Measurements from ENCODE around the gene CHCHD6. TPM values are rescaled to one million over a fixed set of nuclear protein-coding genes. Genes with fewer than 3 reads are reported as not detected.

The CHCHD6 gene
- total RNA-seq, 2 experiments from 2014 or later, result 8.7 to 9.3 TPM

DNA sequence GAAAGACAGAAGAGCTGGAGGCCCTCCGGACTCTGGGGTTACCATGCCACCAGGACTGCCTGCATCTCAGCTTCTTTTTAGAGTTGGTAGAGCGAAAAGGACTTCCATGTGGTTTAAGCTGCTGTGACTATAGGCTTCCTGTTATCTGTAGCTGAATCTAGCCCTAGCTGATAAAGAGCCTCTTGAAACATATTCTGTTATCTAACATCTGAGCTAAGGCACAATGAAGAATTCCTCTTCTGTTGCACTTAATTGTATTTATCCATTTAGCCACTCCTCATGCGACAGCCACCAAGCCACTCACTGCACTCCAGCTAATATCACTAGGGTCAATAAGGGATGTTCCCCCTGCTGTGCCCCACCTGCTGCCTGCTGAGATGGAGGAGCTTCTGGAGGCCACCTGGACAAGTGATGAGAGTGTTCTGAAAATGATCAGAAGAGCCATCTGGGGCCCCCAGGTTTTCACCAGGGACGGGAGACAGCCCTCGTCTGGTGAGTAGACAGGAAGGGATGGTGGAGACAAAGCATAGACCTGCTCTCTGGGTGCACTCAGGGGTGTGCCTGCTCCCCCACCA lies 184.2 kb downstream of the CHCHD6 start:
- ATAC-seq (ENCODE audit: poor library complexity) (no peak), DNase-seq (no peak)
- ChIA-PET POLR2A (no interaction called here), CTCF (interaction anchor here (0.9 kb wide), 1 partner anchor 94 kb away, joined by 3 read pairs; no protein-coding TSS in a partner anchor)
- intact Hi-C loops (cut with DNase I, micrococcal nuclease), result no loop called here
- Mint-ChIP-seq H3K4me3 (no peak overlapping the region), H3K9me3 (no peaks in the 10 kb centered on the region), H3K4me1 (ENCODE audit: low read depth) (peaks cover 4% of the 10 kb centered on the region), H3K27ac (no peak overlapping the region), H3K36me3 (ENCODE audit: low read depth) (peaks cover 19% of the 10 kb centered on the region), H3K27me3 (no peaks in the 10 kb centered on the region)
- no peak overlapping the region for H3K27ac ChIP-seq (ENCODE audit: low read depth in 1 of 2, low read length in 2 of 2)
- no peaks in the 10 kb centered on the region for H3K4me1 ChIP-seq (ENCODE audit: insufficient read depth, low read length)
- H3K27me3 ChIP-seq (ENCODE audit: control insufficient read depth in 1 of 2, insufficient read depth in 2 of 2, low read length in 2 of 2), result no peaks in the 10 kb centered on the region
- H3K9me3 ChIP-seq (ENCODE audit: control insufficient read depth in 1 of 2, insufficient read depth in 1 of 2, low read length in 2 of 2), result no peaks in the 10 kb centered on the region
- H3K36me3 ChIP-seq (ENCODE audit: insufficient read depth, low read length), result no peaks in the 10 kb centered on the region
- no peak for TF ChIP-seq CTCF (IDR thresholded peaks at IDR 0.05)
- no peak overlapping the region for H3K4me3 ChIP-seq (ENCODE audit: low read length)

DNA sequence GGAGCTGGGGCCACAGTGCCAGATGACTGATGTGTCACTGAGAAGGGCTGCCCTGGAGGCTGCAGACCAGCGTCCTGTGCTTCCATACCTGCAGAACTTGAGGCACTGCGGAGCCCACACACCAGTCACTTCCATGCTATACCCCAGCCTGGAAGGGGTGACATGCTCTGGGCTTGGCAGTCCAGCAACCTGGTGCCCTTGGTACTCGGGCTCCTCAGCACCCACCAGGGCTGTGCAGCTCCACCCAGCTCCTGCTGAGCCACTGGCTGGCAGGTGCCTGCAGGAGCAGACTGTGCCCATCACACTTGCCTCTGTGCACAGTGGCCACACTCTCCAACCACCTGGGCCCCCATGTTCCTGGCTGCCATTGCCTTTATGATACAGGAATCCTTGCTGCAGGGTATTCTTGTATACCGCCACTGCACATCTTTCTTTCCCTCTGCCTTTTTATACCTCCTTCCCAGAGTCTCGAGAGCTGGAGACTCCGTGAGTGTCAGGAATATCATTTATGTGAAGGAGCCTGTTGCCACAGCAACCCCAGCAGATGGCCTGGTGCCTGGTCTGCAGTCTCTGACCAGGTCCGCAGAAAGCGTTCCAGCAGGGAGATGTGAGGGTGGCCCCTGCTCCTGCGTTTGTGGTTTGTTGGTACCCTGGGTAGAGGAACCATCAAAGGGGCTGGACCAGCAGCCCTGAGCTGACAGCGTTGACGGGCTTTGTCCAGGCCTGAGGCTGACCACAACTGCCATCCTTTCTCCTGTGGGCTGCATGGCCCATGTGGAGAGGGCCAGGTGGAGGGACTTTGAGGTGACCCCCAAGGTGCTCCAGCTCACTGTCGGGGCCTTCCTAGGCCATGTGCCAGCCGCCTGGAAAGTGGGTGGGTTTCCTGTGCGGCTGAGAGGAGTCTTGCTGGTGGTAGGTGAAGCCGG lies 185.5 kb downstream of the CHCHD6 start:
- Mint-ChIP-seq H3K27me3 (no peaks in the 10 kb centered on the region), H3K4me3 (no peak overlapping the region), H3K9me3 (no peaks in the 10 kb centered on the region), H3K36me3 (ENCODE audit: low read depth) (peaks cover 19% of the 10 kb centered on the region), H3K4me1 (ENCODE audit: low read depth) (peaks cover 4% of the 10 kb centered on the region), H3K27ac (no peak overlapping the region)
- Histone ChIP-seq H3K4me3 (ENCODE audit: low read length) (no peak overlapping the region), H3K36me3 (ENCODE audit: insufficient read depth, low read length) (no peaks in the 10 kb centered on the region), H3K9me3 (ENCODE audit: control insufficient read depth in 1 of 2, insufficient read depth in 1 of 2, low read length in 2 of 2) (no peaks in the 10 kb centered on the region), H3K4me1 (ENCODE audit: insufficient read depth, low read length) (no peaks in the 10 kb centered on the region), H3K27ac (ENCODE audit: low read depth in 1 of 2, low read length in 2 of 2) (no peak overlapping the region), H3K27me3 (ENCODE audit: control insufficient read depth in 1 of 2, insufficient read depth in 2 of 2, low read length in 2 of 2) (no peaks in the 10 kb centered on the region)
- intact Hi-C loops (cut with DNase I, micrococcal nuclease), result no loop called here
- no peak for TF ChIP-seq CTCF (IDR thresholded peaks at IDR 0.05)
- ATAC-seq (ENCODE audit: poor library complexity) (no peak), DNase-seq (no peak)
- ChIA-PET POLR2A (no interaction called here), CTCF (no interaction called here)

GRCh38 chr3:126891141-126891540 lies 187.1 kb downstream of the CHCHD6 start:
- Mint-ChIP-seq H3K27ac (no peak overlapping the region), H3K4me1 (ENCODE audit: low read depth) (peaks cover 4% of the 10 kb centered on the region), H3K9me3 (no peaks in the 10 kb centered on the region), H3K27me3 (no peaks in the 10 kb centered on the region), H3K4me3 (no peak overlapping the region), H3K36me3 (ENCODE audit: low read depth) (peaks cover 19% of the 10 kb centered on the region)
- Histone ChIP-seq H3K36me3 (ENCODE audit: insufficient read depth, low read length) (no peaks in the 10 kb centered on the region), H3K4me3 (ENCODE audit: low read length) (no peak overlapping the region), H3K4me1 (ENCODE audit: insufficient read depth, low read length) (no peaks in the 10 kb centered on the region), H3K9me3 (ENCODE audit: control insufficient read depth in 1 of 2, insufficient read depth in 1 of 2, low read length in 2 of 2) (no peaks in the 10 kb centered on the region), H3K27ac (ENCODE audit: low read depth in 1 of 2, low read length in 2 of 2) (no peak overlapping the region), H3K27me3 (ENCODE audit: control insufficient read depth in 1 of 2, insufficient read depth in 2 of 2, low read length in 2 of 2) (no peaks in the 10 kb centered on the region)
- TF ChIP-seq CTCF (IDR thresholded peaks at IDR 0.05), result no peak
- POLR2A ChIA-PET, result no interaction called here
- CTCF ChIA-PET, result no interaction called here
- intact Hi-C loops (cut with DNase I, micrococcal nuclease), result no loop called here
- no peak for DNase-seq
- ATAC-seq (ENCODE audit: poor library complexity), result no peak
